ENCODE results near the gene SLC11A2. TPM values are rescaled to one million over a fixed set of nuclear protein-coding genes. Genes with fewer than 3 reads are reported as not detected.

SLC11A2 gene
- total and polyA plus RNA-seq, 7 donors = 3.9 to 44.6 (median 25.0) TPM

DNA sequence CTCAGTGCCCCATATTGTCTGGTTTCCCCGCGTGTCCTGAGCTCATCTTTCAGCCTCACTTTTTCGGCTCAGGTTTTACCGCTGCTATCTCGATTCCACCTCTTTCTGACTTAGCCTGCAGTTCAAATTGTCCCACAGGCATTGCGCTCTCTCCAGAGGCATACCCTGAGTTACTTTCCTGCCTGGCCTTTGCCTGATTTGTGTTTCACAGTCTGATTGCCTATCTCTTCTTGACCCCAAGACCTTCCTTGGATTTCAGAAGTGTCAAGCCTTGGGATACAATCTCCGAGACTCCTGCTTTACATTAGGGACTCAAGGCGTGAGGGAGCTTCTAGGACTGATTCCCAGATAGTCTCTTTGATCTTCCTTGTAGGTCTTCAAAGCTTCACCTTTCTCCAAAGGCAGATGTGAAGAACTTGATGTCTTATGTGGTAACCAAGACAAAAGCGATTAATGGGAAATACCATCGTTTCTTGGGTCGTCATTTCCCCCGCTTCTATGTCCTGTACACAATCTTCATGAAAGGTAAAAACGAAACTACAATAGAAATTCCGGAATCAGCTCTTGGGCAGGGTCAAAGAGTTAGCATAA, 22.6 kb upstream of the SLC11A2 start:
- H3K27me3 ChIP-seq = no peaks in the 10 kb centered on the region
- TF ChIP-seq EP300 (IDR thresholded peaks at IDR 0.05) (no peak), POLR2A (IDR thresholded peaks at IDR 0.05) (no peak), POLR2AphosphoS5 (IDR thresholded peaks at IDR 0.05) (no peak)
- TF ChIP-seq, protein P1, sequence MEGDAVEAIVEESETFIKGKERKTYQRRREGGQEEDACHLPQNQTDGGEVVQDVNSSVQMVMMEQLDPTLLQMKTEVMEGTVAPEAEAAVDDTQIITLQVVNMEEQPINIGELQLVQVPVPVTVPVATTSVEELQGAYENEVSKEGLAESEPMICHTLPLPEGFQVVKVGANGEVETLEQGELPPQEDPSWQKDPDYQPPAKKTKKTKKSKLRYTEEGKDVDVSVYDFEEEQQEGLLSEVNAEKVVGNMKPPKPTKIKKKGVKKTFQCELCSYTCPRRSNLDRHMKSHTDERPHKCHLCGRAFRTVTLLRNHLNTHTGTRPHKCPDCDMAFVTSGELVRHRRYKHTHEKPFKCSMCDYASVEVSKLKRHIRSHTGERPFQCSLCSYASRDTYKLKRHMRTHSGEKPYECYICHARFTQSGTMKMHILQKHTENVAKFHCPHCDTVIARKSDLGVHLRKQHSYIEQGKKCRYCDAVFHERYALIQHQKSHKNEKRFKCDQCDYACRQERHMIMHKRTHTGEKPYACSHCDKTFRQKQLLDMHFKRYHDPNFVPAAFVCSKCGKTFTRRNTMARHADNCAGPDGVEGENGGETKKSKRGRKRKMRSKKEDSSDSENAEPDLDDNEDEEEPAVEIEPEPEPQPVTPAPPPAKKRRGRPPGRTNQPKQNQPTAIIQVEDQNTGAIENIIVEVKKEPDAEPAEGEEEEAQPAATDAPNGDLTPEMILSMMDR (IDR thresholded peaks at IDR 0.05) = no peak
- H3K27ac ChIP-seq = peak overlapping the region; percentile 89 to 95 (median 92)
- intact Hi-C loops (cut with DNase I) = loop anchor here (1.0 to 5.0 kb wide), 4 partner anchors 35 to 281 kb away; partner anchors contain the start of genes CSRNP2, DAZAP2 and POU6F1
- WGBS, 2 donors = 5 to 26% methylated on average over 14 of the region's 14 CpGs
- H3K4me3 ChIP-seq = peak overlapping the region; percentile 71 to 83 (median 77)
- peaks cover 0 to 26% (median 21%) of the 10 kb centered on the region in 4 donors for H3K4me1 ChIP-seq
- no peak for DNase-seq
- H3K9me3 ChIP-seq = no peaks in the 10 kb centered on the region
- H3K36me3 ChIP-seq = peaks cover 0 to 36% (median 10%) of the 10 kb centered on the region in 4 donors

DNA sequence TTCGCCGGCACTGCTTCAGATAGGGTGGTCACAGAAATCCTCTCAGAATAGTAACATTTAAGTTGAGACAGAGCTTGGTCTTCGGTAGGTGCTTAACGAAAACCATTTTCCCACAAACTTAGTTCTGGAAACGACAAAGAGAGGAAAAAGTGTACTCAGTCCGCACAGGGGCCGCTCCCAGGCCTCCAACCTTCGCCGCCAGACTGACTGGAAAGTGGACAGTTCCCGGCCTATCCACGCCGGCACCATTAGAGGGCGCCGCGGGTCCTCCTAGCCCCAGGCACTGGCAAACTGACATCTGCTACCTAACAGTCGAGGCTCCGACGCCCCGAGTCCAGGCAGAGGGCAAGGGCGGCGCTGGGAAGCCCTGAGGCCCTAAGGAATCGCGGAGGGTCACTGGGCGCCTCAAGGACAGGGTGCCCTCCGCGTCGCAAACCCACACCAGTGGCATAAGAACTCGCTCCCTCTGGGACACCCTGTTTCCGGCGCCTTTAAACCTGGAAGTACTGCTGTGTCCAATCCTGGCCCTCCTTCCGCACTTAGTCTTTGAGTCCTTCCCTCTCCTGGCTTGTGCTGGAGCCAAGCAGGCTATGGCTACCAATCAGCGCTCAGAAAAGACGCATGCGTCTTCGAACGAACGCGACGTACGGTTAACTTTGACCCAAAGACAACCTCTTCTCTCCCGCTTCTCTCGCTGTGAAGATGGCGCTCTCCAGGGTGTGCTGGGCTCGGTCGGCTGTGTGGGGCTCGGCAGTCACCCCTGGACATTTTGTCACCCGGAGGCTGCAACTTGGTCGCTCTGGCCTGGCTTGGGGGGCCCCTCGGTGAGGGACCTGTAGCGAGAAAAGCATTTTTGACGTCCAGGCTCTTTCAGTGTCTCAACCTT, 21.7 kb upstream of the SLC11A2 start, which contains the start of gene LETMD1:
TSS of gene LETMD1 (plus strand) at position 673 of the 886 bp plus-strand sequence. CDS start at position 703, 30 bp downstream.
- Histone ChIP-seq H3K27ac (peak within 1 kb of the TSS; percentile 89 to 95 (median 92)), H3K4me3 (peak within 1 kb of the TSS; percentile 71 to 83 (median 77)), H3K4me1 (peaks cover 0 to 26% (median 21%) of the 10 kb centered on the region in 4 donors), H3K27me3 (no peaks in the 10 kb centered on the region), H3K9me3 (no peaks in the 10 kb centered on the region), H3K36me3 (peaks cover 0 to 28% (median 4%) of the 10 kb centered on the region in 4 donors)
- intact Hi-C loops (cut with DNase I) = loop anchor here (1.0 to 5.0 kb wide), 7 partner anchors 21 to 293 kb away; partner anchors contain the start of genes CSRNP2, DAZAP2, POU6F1 and SLC11A2
- DNase-seq = peak; percentile 98
- 3 to 4% methylated on average over 51 of the region's 51 CpGs for WGBS, 2 donors
- TF ChIP-seq EP300 (IDR thresholded peaks at IDR 0.05) (no peak), POLR2A (IDR thresholded peaks at IDR 0.05) (peak; percentile 50 to 56), POLR2AphosphoS5 (IDR thresholded peaks at IDR 0.05) (peak; percentile 60 to 91 (median 86))
- TF ChIP-seq, protein P1 (IDR thresholded peaks at IDR 0.05) = peak; percentile 80 to 89 (median 87)

DNA sequence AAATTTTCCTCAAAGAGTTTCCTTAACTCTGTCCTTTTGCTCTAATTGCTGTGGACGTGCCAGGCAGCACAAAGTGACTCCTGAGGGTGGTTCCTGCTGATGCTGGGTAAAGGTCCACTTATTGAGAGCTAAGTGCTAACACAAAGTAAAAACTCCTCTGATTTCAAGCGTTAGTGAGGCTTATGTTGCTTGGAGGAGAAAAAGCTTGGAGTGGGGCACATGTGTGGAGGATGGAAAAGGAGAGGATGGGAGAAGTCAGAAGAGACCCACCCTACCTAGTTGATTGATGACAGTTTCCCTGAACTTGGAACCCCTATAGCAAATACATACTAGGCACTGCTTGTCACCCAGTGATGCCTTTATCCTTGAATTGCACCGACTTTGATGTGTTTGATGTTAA, 10.1 kb upstream of the SLC11A2 start:
- no peak for DNase-seq
- 11 to 58% methylated on average over 3 of the region's 3 CpGs for WGBS, 2 donors
- intact Hi-C loops (cut with DNase I) = no loop called here
- TF ChIP-seq, protein P1 (IDR thresholded peaks at IDR 0.05) = no peak
- TF ChIP-seq EP300 (IDR thresholded peaks at IDR 0.05) = no peak
- TF ChIP-seq POLR2A (IDR thresholded peaks at IDR 0.05) = no peak
- TF ChIP-seq POLR2AphosphoS5 (IDR thresholded peaks at IDR 0.05) = no peak
- no peak overlapping the region for H3K4me3 ChIP-seq
- H3K27me3 ChIP-seq = no peaks in the 10 kb centered on the region
- no peak overlapping the region for H3K27ac ChIP-seq
- H3K9me3 ChIP-seq = no peaks in the 10 kb centered on the region
- no peaks in the 10 kb centered on the region for H3K36me3 ChIP-seq
- no peaks in the 10 kb centered on the region for H3K4me1 ChIP-seq

DNA sequence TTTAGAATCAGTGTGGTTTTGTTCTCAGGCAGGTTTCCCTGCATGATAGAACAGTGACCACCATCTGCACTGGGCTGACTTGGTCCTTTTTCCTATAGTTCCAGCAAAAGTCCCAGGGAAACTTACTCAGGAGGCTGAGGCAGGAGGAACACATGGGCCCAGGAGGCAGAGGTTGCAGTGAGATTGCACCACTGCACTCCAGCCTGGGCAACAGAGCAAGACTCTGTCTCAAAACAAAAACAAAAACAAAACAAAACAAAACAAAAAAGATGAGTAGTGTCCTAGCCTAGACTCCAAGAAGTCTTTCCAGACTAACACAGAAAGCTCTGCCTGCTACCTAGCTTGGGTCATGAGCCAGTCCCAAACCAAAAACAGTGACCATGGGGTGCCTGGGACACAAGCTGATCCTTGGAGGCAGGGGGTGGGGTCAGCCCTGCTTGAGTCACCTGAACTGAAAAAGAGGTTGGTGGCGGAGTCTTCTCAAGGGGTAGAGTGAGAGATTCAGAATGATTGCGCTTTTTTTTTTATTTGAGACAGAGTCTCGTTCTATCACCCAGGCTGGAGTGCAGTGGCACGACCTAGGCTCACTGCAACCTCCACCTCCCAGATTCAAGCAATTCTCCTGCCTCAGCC, 7.4 kb upstream of the SLC11A2 start:
- Histone ChIP-seq H3K27ac (no peak overlapping the region), H3K4me1 (no peaks in the 10 kb centered on the region), H3K9me3 (no peaks in the 10 kb centered on the region), H3K4me3 (no peak overlapping the region), H3K36me3 (no peaks in the 10 kb centered on the region), H3K27me3 (no peaks in the 10 kb centered on the region)
- DNase-seq = no peak
- 93 to 97% methylated on average over 4 of the region's 4 CpGs for WGBS, 2 donors
- intact Hi-C loops (cut with DNase I) = no loop called here
- TF ChIP-seq, protein P1 (IDR thresholded peaks at IDR 0.05) = no peak
- TF ChIP-seq EP300 (IDR thresholded peaks at IDR 0.05) (no peak), POLR2AphosphoS5 (IDR thresholded peaks at IDR 0.05) (no peak), POLR2A (IDR thresholded peaks at IDR 0.05) (no peak)

Measured in sigmoid colon (tissue), 7 donors.